ENCODE results near the gene ETFA. TPM values are rescaled to one million over a fixed set of nuclear protein-coding genes. Genes with fewer than 3 reads are reported as not detected.

ETFA gene
- total and polyA plus RNA-seq, 9 of the 15 experiments (the other 6 are each of a cell fraction or from before 2014, with no cell fraction given), result 130 to 543 (median 232) TPM

- no peak for TF ChIP-seq ZNF407 (IDR thresholded peaks at IDR 0.05; ENCODE audit: low read depth)
- TF ChIP-seq RFX7 (CRISPR knock-in tag; IDR thresholded peaks at IDR 0.05), result no peak
- no peak for TF ChIP-seq GATAD2A (IDR thresholded peaks at IDR 0.05)
- TF ChIP-seq HMBOX1 (IDR thresholded peaks at IDR 0.05), result no peak
- no peak for TF ChIP-seq ZNF318 (IDR thresholded peaks at IDR 0.05; ENCODE audit: borderline replicate concordance in 1 of 2, low read depth in 1 of 2)
- TF ChIP-seq SAFB (IDR thresholded peaks at IDR 0.05; ENCODE audit: borderline replicate concordance, low read depth, low read length), result no peak
- TF ChIP-seq ZNF224 (CRISPR knock-in tag; IDR thresholded peaks at IDR 0.05), result no peak
- no peak for TF ChIP-seq EHMT2 (IDR thresholded peaks at IDR 0.05)
These were observed 25.2 kb upstream of the ETFA start, which contains the start of gene ISL2 (continued) for GRCh38 chr15:76336254-76337058.
